Measurements from ENCODE around the gene PIM3. TPM values are rescaled to one million over a fixed set of nuclear protein-coding genes. Genes with fewer than 3 reads are reported as not detected.
"Not testable (repeated sequence)": the region's sequence is repeated elsewhere in the genome, so short reads cannot be mapped to it uniquely, and the experiment has no call there.

PIM3 gene
- total RNA-seq, 1 donor from 2014 or later = 113 TPM

DNA sequence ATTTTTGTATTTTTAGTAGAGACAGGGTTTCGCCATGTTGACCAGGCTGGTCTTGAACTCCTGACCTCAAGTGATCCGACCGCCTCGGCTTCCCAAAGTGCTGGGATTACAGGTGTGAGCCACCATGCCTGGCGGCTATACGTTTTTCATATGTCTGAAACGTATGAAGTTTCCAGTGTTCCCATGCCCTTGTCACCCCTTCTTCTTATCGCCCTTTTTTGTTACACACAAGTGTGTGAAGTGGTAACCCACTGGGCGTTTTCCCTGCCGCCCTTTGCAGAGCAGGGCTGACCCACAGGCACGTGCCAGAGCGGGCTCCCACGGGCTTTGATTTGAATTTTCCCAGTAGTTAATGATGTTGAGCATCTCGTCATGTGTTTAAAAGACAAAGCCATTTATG, 17.0 kb downstream of the PIM3 start:
- intact Hi-C loops (cut with micrococcal nuclease) = loop anchor here (2.0 to 10.0 kb wide), 3 partner anchors 15 to 210 kb away; no protein-coding TSS in a partner anchor

DNA sequence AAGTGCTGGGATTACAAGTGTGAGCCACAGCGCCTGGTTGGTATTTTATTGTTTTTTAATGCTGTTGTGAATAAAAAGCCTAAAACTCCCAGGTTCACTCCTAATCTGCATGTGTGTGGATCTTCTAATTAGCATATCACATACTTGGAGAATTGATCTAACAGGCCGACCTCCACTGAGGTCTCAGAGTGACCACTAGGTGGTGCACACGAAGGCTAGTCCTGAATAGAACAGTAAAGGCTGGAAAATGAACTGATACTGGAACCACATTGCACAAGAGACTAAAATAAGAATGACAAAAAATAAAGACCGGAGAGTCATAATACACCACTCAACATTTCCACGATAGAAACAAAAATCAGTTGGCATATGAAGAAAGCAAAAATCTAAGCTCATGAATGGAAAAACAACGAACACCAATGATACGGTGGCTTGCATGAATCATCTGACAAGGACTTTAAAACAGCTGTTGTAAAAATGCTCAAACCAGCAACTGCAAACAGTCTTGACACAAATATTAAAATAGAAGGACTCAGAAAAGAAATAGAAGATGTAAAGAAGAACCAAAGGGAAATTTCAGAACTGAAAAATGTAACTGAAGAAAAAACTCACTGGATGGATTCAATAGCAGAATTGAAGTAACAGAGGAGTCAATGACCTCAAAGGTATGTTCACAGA, 19.2 kb downstream of the PIM3 start:
- intact Hi-C loops (cut with micrococcal nuclease) = loop anchor here (5.0 to 10.0 kb wide), 2 partner anchors 55 to 212 kb away; no protein-coding TSS in a partner anchor

DNA sequence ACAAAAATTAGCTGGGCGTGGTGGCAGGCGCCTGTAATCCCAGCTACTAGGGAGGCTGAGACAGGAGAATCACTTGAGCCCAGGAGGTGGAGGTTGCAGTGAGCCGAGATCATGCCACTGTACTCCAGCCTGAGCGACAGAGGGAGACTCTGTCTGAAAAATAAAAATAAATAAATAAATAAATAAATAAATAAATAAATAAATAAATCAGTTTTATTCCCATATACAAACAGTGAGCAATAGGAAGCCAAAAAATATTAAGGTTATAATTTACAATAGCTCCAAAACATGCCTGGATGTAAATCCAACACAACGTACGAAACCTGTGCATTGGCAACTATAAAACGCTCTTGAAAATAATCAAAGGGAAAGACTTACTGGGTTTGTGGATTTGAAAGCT, 21.2 kb downstream of the PIM3 start:
- intact Hi-C loops (cut with micrococcal nuclease) = not testable (repeated sequence)

DNA sequence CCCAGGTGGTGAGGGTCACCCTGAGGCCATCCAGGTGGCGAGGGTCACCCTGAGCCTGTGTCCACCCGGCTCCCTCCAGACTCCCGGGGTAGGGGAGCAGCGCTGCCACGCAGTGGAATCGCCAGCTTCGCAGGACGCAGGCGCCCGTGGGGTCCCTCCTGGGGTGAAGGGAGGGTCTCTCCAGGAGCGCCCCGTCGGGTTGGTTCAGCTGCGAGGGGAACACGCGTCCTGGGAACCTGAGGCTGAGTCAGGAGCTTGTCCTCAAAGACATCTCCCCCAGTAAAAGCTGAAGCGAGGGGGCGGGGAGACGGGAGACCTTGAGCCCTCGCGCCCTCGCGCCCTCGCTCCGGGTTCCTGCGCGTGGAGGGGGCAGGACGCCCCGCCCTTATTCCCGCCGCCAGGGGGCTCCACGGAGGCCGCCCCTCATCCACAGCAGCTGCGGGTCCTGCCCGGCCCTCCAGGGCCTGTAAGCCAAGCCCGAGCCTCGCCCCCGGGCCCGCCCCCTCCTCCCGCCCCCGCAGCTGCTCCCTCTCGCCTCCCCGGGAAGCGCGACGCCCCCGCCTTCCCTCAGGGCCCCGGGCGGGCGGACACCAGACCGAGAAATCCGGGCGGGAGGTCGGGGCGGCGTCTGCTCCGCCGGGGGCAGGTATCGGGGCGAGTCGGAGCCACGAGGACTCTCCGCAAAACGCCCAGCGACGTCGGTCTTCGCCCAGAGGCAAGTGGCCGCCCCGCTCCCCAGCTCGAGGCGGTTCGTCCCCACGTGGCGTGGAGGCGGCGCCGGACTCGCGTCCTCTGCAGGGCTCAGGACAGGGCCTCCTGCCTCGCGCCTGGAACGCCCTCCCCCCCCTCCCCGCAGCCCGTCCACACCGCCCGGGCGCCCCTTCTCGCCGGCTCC, 22.8 kb downstream of the PIM3 start:
- intact Hi-C loops (cut with micrococcal nuclease) = loop anchor here (1.0 kb wide), 1 partner anchor 10 kb away; no protein-coding TSS in a partner anchor

DNA sequence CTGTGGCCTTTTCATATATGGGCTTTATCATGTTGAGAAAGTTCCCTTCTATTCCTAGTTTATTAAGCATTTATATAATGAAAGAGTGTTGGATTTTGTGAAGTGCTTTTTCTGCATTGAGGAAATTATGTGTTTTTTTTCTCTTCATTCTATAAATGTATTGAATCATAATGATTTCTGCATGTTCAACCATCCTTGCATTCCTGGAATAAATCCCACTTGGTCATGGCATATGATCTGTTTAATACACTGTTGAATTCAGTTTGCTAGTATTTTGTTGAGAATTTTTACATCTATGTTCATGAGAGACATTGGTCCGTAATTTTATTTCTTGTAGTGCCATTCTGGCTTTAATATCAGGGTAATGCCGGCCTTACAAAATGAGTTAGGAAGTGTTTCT, 25.8 kb downstream of the PIM3 start:
- intact Hi-C loops (cut with micrococcal nuclease) = no loop called here

DNA sequence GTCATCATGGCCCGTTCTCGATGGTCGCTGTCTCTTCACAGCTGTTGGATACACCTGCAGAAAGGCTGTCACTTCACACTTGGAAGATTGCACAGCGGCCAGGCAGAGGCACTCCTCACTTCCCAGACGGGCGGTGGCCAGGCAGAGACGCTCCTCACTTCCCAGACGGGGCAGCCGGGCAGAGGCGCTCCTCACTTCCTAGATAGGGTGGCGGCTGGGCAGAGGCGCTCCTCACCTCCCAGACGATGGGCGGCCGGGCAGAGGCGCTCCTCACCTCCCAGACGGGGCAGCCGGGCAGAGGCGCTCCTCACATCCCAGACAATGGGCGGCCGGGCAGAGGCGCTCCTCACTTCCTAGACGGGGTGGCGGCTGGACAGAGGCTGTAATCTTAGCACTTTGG, 29.3 kb downstream of the PIM3 start:
- intact Hi-C loops (cut with micrococcal nuclease) = not testable (repeated sequence)

DNA sequence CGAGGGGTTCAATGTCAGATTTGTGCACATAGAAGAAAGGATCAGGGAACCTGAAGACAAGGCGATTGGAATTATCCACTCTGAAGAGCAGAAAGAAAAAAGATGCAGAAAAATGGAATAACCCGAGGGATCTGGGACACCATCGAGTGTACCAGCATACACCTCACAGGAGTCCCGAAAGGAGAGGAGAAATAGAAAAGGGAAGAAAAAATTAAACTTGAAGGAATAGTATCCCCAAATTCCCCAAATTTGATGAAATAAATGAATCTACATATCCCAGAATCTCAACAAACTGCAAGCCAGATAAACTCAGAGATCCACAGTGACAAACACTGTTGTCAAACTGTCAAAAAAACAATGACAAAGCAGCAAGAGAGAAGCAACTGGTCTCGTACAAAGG, 30.6 kb downstream of the PIM3 start:
- intact Hi-C loops (cut with micrococcal nuclease) = no loop called here

DNA sequence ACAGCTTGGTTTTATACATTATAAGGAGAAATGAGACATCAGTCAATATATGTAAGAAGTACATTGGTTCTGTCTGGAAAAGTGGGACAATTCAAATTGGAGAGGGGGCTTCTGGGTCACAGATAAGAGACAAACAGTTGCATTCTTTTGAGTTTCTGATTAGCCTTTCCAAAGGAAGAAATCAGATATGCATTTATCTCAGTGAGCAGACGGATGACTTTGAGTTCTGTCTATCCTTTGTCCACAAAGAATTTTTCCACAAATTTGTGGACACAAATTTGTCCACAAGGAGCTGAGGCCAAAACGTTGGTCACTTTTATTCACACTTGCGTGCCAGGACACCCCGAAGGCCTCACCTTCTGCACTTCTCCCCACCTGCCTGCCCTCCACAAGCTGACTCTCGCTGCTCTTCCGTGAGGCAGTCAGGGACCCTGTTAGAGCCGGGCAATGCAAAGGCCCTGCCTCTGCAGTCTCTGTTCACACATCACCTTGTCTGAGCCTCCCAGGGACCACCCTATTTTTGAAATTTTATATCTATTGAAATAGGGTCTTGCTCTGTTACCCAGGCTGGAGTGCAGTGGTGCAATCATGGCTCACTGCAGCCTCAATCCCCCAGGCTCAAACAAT, 31.4 kb downstream of the PIM3 start:
- intact Hi-C loops (cut with micrococcal nuclease) = loop anchor here (2.0 kb wide), 1 partner anchor 15 kb away; no protein-coding TSS in a partner anchor

DNA sequence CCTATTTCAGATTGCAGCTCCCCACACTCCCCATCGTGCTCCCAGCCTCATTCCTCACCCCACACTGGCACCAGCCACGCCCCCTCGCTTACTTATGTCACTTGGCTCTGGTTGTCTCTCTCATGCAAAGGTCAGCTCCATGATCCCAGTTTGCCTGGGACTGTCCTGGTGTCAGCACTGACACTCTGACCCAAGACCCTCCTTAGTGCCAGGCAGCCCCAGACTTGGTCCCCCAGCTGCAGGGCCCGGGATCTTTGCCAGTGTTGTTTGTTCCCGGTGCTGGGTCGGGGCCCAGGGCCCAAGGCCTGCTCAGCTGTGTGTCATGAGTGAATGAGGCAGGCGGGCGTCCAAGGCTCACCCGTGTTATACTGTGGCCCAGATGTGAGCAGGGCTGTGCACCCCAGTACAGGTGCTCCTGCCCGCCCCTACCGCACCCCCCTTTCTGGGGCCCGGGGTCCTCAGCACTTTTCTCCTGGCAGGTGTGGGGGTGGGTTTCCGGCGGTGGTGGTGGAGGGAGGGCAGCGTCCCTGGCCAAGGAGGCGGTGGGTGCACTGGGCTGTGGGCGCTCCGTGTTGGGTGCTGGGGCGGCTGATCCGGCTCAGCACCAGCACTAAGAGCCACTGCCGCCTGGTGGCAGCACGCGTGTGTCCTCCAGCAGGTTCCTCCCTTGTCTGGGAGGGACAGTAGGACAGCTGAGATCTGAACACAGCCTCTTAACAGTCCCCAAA, 32.5 kb downstream of the PIM3 start:
- intact Hi-C loops (cut with micrococcal nuclease) = loop anchor here (1.0 to 2.0 kb wide), 5 partner anchors 9 to 226 kb away; no protein-coding TSS in a partner anchor

DNA sequence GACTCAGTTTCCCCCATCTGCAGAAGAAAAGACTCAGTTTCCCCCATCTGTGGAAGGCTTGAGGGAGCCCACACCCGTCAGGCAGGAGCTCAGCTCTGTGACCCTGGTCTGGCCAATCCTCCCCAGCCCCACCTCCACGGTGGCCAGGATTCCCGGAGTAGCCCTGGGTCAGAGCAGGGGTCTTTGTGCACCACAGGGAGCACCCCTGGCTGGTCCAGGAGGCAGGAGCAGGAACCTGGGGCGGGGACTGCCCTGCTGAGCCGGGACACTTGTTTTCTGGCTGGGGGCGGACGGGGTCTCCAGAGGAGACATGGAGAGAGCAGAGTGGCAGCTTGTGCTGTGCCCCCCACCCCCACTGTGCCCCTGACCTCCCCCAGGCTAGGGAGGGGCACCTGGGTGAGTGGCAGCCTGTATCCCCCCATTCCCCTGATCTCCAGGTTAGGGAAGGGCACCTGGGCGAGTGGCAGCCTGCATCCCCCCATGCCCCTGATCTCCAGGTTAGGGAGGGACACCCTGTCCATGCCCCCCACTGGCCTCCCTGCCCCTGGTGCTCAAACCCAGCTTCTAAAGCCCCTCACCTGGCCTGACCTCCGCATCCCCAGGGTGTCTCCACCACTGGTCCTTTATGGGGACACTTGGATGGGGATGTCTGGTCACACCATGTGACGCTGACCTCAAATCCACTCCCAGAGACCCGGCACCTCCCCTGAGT, 33.2 kb downstream of the PIM3 start:
- intact Hi-C loops (cut with micrococcal nuclease) = loop anchor here (1.0 to 2.0 kb wide), 5 partner anchors 10 to 227 kb away; no protein-coding TSS in a partner anchor

DNA sequence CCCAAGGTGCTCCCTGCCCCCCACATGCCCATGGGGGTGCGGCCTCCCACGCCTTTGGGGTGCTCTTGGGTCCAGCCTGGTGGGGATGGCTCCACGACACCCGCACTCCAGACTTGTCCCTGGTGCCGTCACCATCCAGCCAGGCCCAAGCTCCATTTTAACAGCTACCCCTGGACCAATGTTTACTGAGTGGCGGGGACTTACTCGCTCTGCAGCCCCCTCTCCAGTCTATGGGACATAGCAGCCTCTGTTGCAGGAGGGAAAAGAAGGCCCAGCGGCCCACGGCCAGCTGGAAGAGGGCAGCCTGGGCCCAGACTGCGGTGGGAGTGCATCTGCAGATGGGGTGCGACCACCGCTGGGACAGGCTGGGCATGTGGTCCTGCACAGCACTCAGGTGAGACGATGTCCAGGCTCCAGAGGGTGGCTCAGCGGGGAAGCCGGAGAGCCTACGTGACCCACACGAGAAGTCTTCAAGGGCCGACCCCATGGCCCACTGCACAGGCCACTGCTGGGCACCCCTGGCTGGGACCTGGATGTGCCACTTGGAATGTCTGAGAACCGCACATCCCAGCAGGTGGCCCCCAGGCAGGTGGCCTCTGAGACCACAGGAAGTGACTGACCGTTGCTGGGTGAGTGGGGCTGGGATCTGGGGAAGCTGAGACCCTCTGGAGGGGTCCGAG, 33.9 kb downstream of the PIM3 start:
- intact Hi-C loops (cut with micrococcal nuclease) = no loop called here

DNA sequence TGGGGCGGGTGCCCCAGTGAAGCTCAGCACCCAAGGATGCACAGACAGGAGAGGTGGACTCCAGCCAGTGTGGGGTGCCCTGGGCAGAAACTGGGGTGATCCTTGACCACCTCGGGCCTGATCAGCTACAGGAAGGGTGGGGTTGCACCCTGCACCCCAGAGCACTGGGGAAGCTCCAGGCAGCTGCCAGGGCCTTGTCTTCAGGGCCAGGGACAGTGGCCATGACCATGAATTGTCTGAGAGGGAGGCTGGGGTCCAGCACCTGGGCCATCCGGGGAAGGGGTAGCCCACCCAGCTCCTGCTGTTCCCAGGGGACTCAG, 34.4 kb downstream of the PIM3 start:
- intact Hi-C loops (cut with micrococcal nuclease) = no loop called here

DNA sequence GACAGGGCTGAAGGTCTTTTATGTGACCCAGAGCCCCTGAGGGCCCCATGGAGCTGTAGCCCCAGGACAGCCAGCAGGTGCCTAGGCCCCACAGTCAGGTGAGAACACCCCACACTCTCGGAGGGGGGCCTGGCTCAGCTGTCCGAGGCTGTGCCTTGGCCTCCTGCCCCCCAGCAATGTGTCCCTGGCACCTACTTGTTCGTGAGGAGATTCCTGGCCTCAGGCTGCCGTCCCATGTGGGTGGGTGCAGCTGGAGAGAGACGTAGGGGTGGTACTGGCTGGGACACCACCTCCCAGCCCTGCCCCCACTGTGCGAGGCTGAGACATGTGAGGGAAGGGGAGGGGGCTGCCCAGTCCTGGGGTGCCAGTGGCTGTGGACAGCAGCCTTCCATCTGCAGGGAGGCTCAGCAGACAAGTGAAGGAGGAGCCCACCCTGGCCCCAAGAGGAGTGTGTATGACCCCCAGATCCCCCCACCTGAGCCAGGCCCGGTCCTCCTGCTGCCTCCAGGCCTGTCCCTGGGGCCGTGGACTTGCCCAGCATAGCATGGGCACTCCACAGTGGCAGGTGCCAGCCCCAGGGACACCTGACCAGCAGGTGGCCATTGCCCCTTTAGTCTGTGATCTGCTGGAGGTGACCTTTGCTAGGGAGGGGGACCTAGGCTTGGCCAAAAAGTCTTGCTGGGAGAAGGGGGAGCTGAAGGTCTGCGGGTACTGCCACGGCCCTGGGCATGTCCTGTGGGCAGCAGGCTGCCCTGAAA, 35.0 kb downstream of the PIM3 start:
- intact Hi-C loops (cut with micrococcal nuclease) = no loop called here

DNA sequence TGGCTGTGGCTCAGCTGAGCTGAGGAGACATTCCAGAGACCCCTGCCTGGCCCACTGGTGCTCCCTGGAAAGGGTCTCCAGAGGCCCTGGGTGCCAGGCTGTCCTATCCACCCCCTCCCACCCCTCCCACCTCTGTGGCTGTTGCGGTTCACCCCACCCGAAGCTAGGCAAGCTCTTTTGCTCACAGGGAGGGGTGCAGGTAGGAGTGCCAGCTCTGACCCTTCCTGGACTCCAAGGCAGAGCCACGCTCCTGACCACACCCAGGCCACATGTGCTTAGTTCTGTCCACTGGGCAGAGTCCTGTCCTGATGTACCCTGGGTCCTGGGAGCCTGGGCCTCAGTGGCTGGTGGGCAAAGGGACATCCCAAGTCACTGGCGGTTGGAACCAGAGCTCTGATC, 35.5 kb downstream of the PIM3 start:
- intact Hi-C loops (cut with micrococcal nuclease) = no loop called here

DNA sequence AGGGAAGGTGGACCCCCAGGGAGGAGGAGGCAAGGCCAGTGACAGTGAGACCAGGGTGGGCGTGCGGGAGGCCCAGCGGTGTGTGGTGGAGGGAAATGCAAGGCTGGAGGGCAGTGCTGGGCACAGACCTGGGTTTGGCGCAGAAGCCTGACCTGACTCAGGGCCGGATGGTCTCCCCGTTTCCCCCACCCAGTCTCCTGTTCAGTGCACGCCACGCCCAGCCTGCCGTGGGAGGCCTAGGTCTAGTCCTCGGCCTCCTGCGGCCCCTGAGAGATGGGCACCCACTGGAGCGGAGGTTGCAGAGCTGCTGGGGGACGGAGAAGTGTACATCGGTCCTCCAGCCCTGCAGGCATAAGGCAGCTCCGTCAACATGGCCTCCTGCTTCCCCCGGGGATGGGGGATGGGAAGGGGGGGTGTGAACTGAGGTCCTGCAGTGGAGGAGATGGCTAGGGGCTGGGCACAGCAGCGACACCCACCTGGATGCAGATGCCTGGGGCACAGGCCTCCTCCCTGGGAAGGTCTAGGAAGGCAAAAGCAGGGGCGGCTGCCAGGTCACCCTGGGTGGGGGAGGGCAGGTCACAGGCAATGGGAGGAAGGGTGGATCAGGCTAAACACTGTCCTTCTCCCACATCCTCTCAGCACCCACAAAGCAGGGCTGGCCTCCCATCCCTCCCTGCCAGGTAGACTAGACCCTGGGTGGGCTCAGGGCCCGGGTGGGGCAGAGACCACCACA, 36.1 kb downstream of the PIM3 start:
- intact Hi-C loops (cut with micrococcal nuclease) = no loop called here

DNA sequence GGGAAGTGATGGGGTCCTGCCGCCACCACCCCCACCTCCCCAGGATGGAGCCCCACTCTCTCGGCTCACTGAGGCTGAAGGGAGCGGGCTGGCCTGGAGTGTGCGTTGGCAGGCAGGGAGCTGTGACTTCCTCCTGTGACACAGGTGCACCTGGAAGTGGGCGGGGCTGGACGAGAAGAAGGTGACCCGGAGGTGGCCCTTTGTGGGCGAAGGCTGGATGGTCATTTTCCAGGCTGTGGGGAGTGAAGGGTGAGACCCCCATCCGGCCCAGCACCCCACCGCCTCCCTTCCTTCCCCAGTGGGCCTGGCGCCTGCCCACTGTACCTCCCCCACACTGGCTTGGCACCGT, 36.7 kb downstream of the PIM3 start:
- intact Hi-C loops (cut with micrococcal nuclease) = no loop called here

DNA sequence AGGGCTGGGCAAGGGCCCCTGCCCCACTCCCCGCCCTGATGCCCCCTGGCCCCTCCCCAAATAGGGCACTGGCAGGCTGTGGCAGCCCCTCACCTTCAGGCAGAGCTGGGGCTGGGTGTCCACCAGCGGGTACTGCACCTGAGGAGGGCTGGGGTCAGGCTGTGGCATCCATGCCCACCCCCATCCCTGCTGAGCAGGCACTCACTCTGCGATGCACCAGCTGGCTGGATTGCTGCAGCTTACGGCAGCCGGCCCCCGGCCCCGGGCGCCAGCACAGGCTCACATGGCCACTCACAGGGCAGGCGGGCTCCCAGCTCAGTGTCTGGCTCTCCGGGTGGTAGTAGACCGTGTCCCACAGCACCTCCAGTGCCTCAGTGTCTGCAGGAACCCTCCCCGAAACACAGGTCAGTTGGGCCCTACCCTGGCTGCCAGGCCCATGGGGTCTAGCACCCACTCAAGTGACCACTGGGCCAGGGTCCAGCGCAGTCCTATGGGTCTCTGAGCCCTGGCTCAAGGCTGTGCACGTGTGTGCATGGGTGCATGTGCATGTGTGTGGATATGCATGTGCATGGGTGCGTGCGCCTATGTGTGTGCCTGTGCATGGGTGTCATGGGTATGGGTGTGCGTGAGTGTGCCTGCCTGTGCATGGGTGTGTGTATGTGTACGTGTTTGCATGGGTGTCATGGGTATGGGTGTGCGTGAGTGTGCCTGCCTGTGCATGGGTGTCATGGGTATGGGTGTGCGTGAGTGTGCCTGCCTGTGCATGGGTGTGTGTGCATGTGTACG, 37.6 kb downstream of the PIM3 start:
- intact Hi-C loops (cut with micrococcal nuclease) = no loop called here

DNA sequence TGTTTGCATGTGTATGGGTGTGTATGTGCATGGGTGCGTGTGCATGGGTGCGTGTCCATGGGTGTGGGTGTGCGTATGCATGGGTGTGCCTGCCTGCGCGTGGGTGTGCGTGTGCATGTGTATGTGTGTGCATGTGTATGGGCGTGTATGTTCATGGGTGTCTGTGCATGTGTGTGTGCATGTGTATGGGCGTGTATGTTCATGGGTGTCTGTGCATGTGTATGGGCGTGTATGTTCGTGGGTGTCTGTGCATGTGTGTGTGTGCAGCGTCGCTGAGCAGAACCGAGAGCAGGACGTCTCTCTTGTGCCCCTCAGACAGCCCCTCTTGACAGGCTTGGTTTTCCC, 38.1 kb downstream of the PIM3 start:
- intact Hi-C loops (cut with micrococcal nuclease) = no loop called here
